A549 (cell line): ENCODE measurements around the gene TTN. TPM values are rescaled to one million over a fixed set of nuclear protein-coding genes. Genes with fewer than 3 reads are reported as not detected.

Experiments
- ATAC-seq, 2 experiments: fragments of 200-7000 bp in 1 of 2; fragments of >200 bp in 1 of 2; cut with Nextera tagmentation in 1 of 2; cut with Tn5 transposase in 1 of 2; 3 replicates each; pipeline versions ENCODE4 v1.8.0 to v1.9.1; 2018 to 2020; ENCODE audit warnings: mild to moderate bottlenecking in 1 of 2, moderate library complexity in 1 of 2
- CTCF ChIA-PET: fragments of 300-600 bp; sonication (Branson Sonifier 250); formaldehyde crosslinking; extraction: SDS; loops from one replicate; lab custom pipeline; 2021; ENCODE audit warnings: antibody characterized with exemption, inconsistent platforms; lab: Yijun Ruan, JAX
- POLR2A ChIA-PET: fragments of 350-600 bp; formaldehyde crosslinking; extraction: SDS; loops from one replicate; lab custom pipeline; 2021; ENCODE audit warnings: antibody characterized with exemption, inconsistent platforms; lab: Yijun Ruan, JAX
- DNase-seq, 2 experiments: peaks; one replicate each; pipeline versions ENCODE4 v3.0.0 to v3.0.0-alpha.2; 2011 to 2016; ENCODE audit warnings: low read depth in 1 of 2, low spot score in 1 of 2
- FAIRE-seq: peaks from 2 replicates; lab custom pipeline; 2011; peaks lifted over from hg19 to GRCh38; lab: Jason Lieb, UNC
- H3K27ac ChIP-seq, 2 experiments: fragments of >200 bp; sonication (Bioruptor Twin); formaldehyde crosslinking; 3 replicates each; pipeline ENCODE4 v1.5.1; 2016 to 2017
- H3K4me1 ChIP-seq: fragments of >200 bp; sonication (Bioruptor Twin); formaldehyde crosslinking; 3 replicates; pipeline ENCODE4 v1.6.1; 2016
- H3K4me2 ChIP-seq: fragments of >200 bp; sonication (Bioruptor Twin); formaldehyde crosslinking; 3 replicates; pipeline ENCODE4 v1.6.1; 2016
- H3K4me3 ChIP-seq: fragments of >200 bp; sonication (Bioruptor Twin); formaldehyde crosslinking; 3 replicates; pipeline ENCODE4 v1.5.1; 2016
- H3K9me3 ChIP-seq: fragments of >200 bp; sonication (Bioruptor Twin); formaldehyde crosslinking; 3 replicates; pipeline ENCODE4 v1.6.1; 2016
- CBX8 ChIP-seq: fragments of 200-600 bp; sonication (generic); IDR thresholded peaks from 2 replicates; pipeline ENCODE4 v1.6.1; 2016
- CHD2 ChIP-seq: fragments of 150-350 bp; IDR thresholded peaks from 2 replicates; pipeline ENCODE4 v1.6.1; 2014; ENCODE audit warnings: low read length; ENCODE audit not compliant: partially characterized antibody
- EHMT2 ChIP-seq: fragments of 200-600 bp; sonication (generic); IDR thresholded peaks from 2 replicates; pipeline ENCODE4 v1.6.1; 2016; ENCODE audit warnings: antibody characterized with exemption, low read depth, mild to moderate bottlenecking, moderate library complexity
- EP300 ChIP-seq, 2 experiments: fragments of >200 bp; sonication (Bioruptor Twin); formaldehyde crosslinking; IDR thresholded peaks; 2 replicates in 1 of 2; 3 replicates in 1 of 2; pipeline ENCODE4 v1.6.1; 2016 to 2017
- ESRRA ChIP-seq: fragments of 150-350 bp; IDR thresholded peaks from 2 replicates; pipeline ENCODE4 v1.6.1; 2014; ENCODE audit warnings: mild to moderate bottlenecking, low read length, borderline replicate concordance
- FOSL2 ChIP-seq, 2 experiments: fragments of 450-650 bp in 1 of 2; fragments of >200 bp in 1 of 2; sonication (Bioruptor Twin) in 1 of 2; formaldehyde crosslinking; IDR thresholded peaks; 2 replicates each; pipeline versions ENCODE4 v1.5.0 to v1.6.1; 2016 to 2020; ENCODE audit warnings: mild to moderate bottlenecking in 1 of 2, moderate library complexity in 1 of 2
- FOXS1 ChIP-seq: fragments of 250-450 bp; sonication (Bioruptor Pico); IDR thresholded peaks from 2 replicates; pipeline ENCODE4 v1.5.0; 2020; ENCODE audit warnings: mild to moderate bottlenecking, moderate library complexity
- HDAC2 ChIP-seq: fragments of 200-600 bp; sonication (generic); IDR thresholded peaks from 2 replicates; pipeline ENCODE4 v1.6.1; 2016
- HMGXB4 ChIP-seq: fragments of 250-450 bp; sonication (Bioruptor Pico); IDR thresholded peaks from 2 replicates; pipeline ENCODE4 v1.5.0; 2021; ENCODE audit warnings: mild to moderate bottlenecking, moderate library complexity, borderline replicate concordance
- HOXA7 ChIP-seq: fragments of 250-450 bp; sonication (Bioruptor Pico); IDR thresholded peaks from 2 replicates; pipeline ENCODE4 v1.5.0; 2020; ENCODE audit warnings: mild to moderate bottlenecking, moderate library complexity
- JUN ChIP-seq, 2 experiments: fragments of >200 bp; sonication (Bioruptor Twin); formaldehyde crosslinking; IDR thresholded peaks; 2 replicates in 1 of 2; 3 replicates in 1 of 2; pipeline ENCODE4 v1.6.1; 2016 to 2017
- KDM5A ChIP-seq: fragments of 200-600 bp; sonication (generic); IDR thresholded peaks from 2 replicates; pipeline ENCODE4 v1.6.1; 2016; ENCODE audit warnings: antibody characterized with exemption, mild to moderate bottlenecking
- MYC ChIP-seq: IDR thresholded peaks from 2 replicates; pipeline ENCODE4 v1.6.1; 2012; ENCODE audit warnings: mild to moderate bottlenecking, inconsistent platforms, low read length, improper control_type of control experiment, borderline replicate concordance
- NPAS2 ChIP-seq: fragments of 250-450 bp; sonication (Bioruptor Pico); IDR thresholded peaks from 2 replicates; pipeline ENCODE4 v1.8.0; 2022; ENCODE audit warnings: mild to moderate bottlenecking, moderate library complexity, borderline replicate concordance
- NR3C1 ChIP-seq: fragments of >200 bp; sonication (Bioruptor Twin); formaldehyde crosslinking; IDR thresholded peaks from 3 replicates; pipeline ENCODE4 v1.6.1; 2017
- PHF8 ChIP-seq: fragments of 200-600 bp; sonication (generic); IDR thresholded peaks from 2 replicates; pipeline ENCODE4 v1.6.1; 2016; ENCODE audit warnings: low read depth, mild to moderate bottlenecking, antibody characterized with exemption, moderate library complexity, borderline replicate concordance
- POLR2A ChIP-seq: IDR thresholded peaks from 2 replicates; pipeline ENCODE4 v1.6.1; 2012; ENCODE audit warnings: mild to moderate bottlenecking, low read length
- RAD21 ChIP-seq, 2 experiments: fragments of >200 bp in 1 of 2; sonication (Bioruptor Twin) in 1 of 2; formaldehyde crosslinking in 1 of 2; IDR thresholded peaks in 1 of 2; conservative IDR thresholded peaks in 1 of 2; 2 replicates in 1 of 2; 3 replicates in 1 of 2; pipeline ENCODE4 v1.6.1; 2012 to 2018; ENCODE audit warnings: inconsistent platforms in 1 of 2
- RARB ChIP-seq: fragments of 250-450 bp; sonication (Bioruptor Pico); IDR thresholded peaks from 2 replicates; pipeline ENCODE4 v1.8.0; 2021; ENCODE audit warnings: mild to moderate bottlenecking, moderate library complexity
- RFX5 ChIP-seq: fragments of 450-650 bp; IDR thresholded peaks from 2 replicates; pipeline ENCODE4 v1.7.1; 2014; ENCODE audit warnings: antibody characterized with exemption, mild to moderate bottlenecking, moderate library complexity
- TP53 ChIP-seq: fragments of 250-450 bp; sonication (Bioruptor Pico); IDR thresholded peaks from 2 replicates; pipeline ENCODE4 v1.5.0; 2021; ENCODE audit warnings: mild to moderate bottlenecking, moderate library complexity
- USF2 ChIP-seq: fragments of 450-650 bp; IDR thresholded peaks from 2 replicates; pipeline ENCODE4 v1.6.1; 2014; ENCODE audit warnings: antibody characterized with exemption
- WGBS: methylation state at CpG from one replicate; pipeline ENCODE4 v1.1.6; 2017; ENCODE audit errors: missing lambda C conversion rate; 5-methylcytosine and 5-hydroxymethylcytosine counted together
- polyA plus RNA-seq, 4 experiments: library from polyadenylated mRNA; depleted of rRNA in 3 of 4; stranded (reverse); fragments of >200 nt; fragmentation: RNase III in 1 of 4; extraction: RNeasy Plus Mini Kit Qiagen cat#74134 plus additional on column Dnase treatment in 1 of 4; gene quantifications; 2 replicates in 3 of 4; 3 replicates in 1 of 4; pipeline ENCODE4 v1.2.3, GENCODE V29; 2011 to 2017
- TF ChIP-seq, protein P1 (sequence below): fragments of >200 bp; sonication (Bioruptor Twin); formaldehyde crosslinking; IDR thresholded peaks from 2 replicates; pipeline ENCODE4 v1.6.1; 2016
- TF ChIP-seq, protein P2 (sequence below): fragments of >200 bp; sonication (Bioruptor Twin); formaldehyde crosslinking; IDR thresholded peaks from 3 replicates; pipeline ENCODE4 v1.5.1; 2016

Gene TTN
- polyA plus RNA-seq, 2 of the 4 experiments (the other 2 are of a cell fraction): under 0.01 TPM; not detected in 1

DNA sequence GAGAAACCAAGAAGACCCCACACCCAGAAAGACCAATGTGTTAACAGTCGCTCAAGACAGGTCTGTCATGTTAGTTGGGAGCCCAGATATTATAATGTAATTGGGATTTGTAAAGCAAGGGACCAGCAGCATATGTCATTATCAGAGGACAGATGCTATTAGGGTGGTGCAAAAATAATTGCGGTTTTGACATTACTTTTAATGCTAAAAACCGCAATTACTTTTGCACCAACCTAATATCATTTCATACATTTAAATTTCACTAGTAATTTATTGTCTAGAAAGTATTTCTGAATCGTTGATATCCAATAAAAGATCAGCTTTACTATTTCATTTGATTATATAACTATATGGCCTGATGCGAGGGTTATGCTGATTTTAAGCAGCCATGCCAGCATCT lies 131.2 kb downstream of the TTN start:
- no peak overlapping the region for H3K4me2 ChIP-seq
- CTCF ChIA-PET: interaction anchor here (0.8 kb wide), 1 partner anchor 32 kb away, joined by 3 read pairs; no protein-coding TSS in a partner anchor
- H3K4me3 ChIP-seq: no peak overlapping the region
- no peaks in the 10 kb centered on the region for H3K9me3 ChIP-seq
- ATAC-seq: no peak
- no peak overlapping the region for H3K27ac ChIP-seq
- no peak for DNase-seq
- 40% methylated on average over 5 of the region's 5 CpGs for WGBS
- no peaks in the 10 kb centered on the region for H3K4me1 ChIP-seq
- TF ChIP-seq PHF8: no peak
- no peak for TF ChIP-seq NPAS2 (CRISPR knock-in tag)
- TF ChIP-seq, protein P1, sequence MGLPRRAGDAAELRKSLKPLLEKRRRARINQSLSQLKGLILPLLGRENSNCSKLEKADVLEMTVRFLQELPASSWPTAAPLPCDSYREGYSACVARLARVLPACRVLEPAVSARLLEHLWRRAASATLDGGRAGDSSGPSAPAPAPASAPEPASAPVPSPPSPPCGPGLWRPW: no peak
- no peak for TF ChIP-seq HMGXB4 (CRISPR knock-in tag)
- no peak for TF ChIP-seq POLR2A
- no peak for TF ChIP-seq TP53 (CRISPR knock-in tag)
- TF ChIP-seq RFX5: no peak
- no peak for TF ChIP-seq USF2
- TF ChIP-seq ESRRA: no peak
- no peak for TF ChIP-seq MYC
- TF ChIP-seq EHMT2: no peak
- TF ChIP-seq HDAC2: no peak
- no peak for TF ChIP-seq HOXA7 (CRISPR knock-in tag)
- TF ChIP-seq, all 56 proteins: peak for 0
- POLR2A ChIA-PET: no interaction called here
- no peak for FAIRE-seq

GRCh38 chr2:178674122-178674521 lies 133.1 kb downstream of the TTN start:
- 41% methylated on average over 4 of the region's 4 CpGs for WGBS
- no peak overlapping the region for H3K4me2 ChIP-seq
- DNase-seq (peak in 1 of 2 experiments; percentile 12), ATAC-seq (no peak), FAIRE-seq (no peak)
- H3K9me3 ChIP-seq: no peaks in the 10 kb centered on the region
- ChIA-PET CTCF (interaction anchor here (0.6 kb wide), 1 partner anchor 160 kb away, joined by 3 read pairs; no protein-coding TSS in a partner anchor), POLR2A (no interaction called here)
- no peaks in the 10 kb centered on the region for H3K4me1 ChIP-seq
- H3K4me3 ChIP-seq: no peak overlapping the region
- no peak overlapping the region for H3K27ac ChIP-seq
- TF ChIP-seq KDM5A (no peak), RAD21 (conservative IDR thresholded peaks at IDR 0.05 in 1 of 2, IDR thresholded peaks at IDR 0.05 in 1 of 2) (no peak), USF2 (no peak), EP300 (IDR thresholded peaks at IDR 0.05) (no peak), FOSL2 (IDR thresholded peaks at IDR 0.05) (no peak), FOSL2 (CRISPR knock-in tag; IDR thresholded peaks at IDR 0.05) (no peak), HMGXB4 (CRISPR knock-in tag) (no peak), FOXS1 (CRISPR knock-in tag) (no peak), CHD2 (no peak), JUN (IDR thresholded peaks at IDR 0.05) (no peak), CBX8 (no peak), RARB (no peak), EHMT2 (no peak), NR3C1 (no peak)
- TF ChIP-seq, protein P2, sequence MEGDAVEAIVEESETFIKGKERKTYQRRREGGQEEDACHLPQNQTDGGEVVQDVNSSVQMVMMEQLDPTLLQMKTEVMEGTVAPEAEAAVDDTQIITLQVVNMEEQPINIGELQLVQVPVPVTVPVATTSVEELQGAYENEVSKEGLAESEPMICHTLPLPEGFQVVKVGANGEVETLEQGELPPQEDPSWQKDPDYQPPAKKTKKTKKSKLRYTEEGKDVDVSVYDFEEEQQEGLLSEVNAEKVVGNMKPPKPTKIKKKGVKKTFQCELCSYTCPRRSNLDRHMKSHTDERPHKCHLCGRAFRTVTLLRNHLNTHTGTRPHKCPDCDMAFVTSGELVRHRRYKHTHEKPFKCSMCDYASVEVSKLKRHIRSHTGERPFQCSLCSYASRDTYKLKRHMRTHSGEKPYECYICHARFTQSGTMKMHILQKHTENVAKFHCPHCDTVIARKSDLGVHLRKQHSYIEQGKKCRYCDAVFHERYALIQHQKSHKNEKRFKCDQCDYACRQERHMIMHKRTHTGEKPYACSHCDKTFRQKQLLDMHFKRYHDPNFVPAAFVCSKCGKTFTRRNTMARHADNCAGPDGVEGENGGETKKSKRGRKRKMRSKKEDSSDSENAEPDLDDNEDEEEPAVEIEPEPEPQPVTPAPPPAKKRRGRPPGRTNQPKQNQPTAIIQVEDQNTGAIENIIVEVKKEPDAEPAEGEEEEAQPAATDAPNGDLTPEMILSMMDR: no peak
- TF ChIP-seq, protein P1: no peak
